ENCODE results near the gene WDR72.

WDR72 gene

GRCh38 chr15:53535886-53536285 is 223.6 kb downstream of the WDR72 start:
- DNase-seq (ENCODE audit: low read depth in 2 of 2), result no peak

GRCh38 chr15:53534105-53534839 is 225.2 kb downstream of the WDR72 start:
- DNase-seq (ENCODE audit: low read depth in 2 of 2), result no peak

GRCh38 chr15:53530761-53531160 is 228.7 kb downstream of the WDR72 start:
- no peak for DNase-seq (ENCODE audit: low read depth in 2 of 2)

GRCh38 chr15:53527996-53528395 is 231.5 kb downstream of the WDR72 start:
- DNase-seq (ENCODE audit: low read depth in 2 of 2), result no peak

- DNase-seq (ENCODE audit: low read depth in 2 of 2), result no peak
Measured at GRCh38 chr15:53525894-53526293, 233.6 kb downstream of the WDR72 start.

GRCh38 chr15:53522991-53523390 is 236.5 kb downstream of the WDR72 start:
- no peak for DNase-seq (ENCODE audit: low read depth in 2 of 2)

- DNase-seq (ENCODE audit: low read depth in 2 of 2), result no peak
Measured at GRCh38 chr15:53520996-53521395, 238.5 kb downstream of the WDR72 start.

GRCh38 chr15:53513431-53513830 is 246.0 kb downstream of the WDR72 start:
- no peak for DNase-seq (ENCODE audit: low read depth in 2 of 2)

- DNase-seq (ENCODE audit: low read depth in 2 of 2), result no peak
Measured at GRCh38 chr15:53512029-53512428, 247.4 kb downstream of the WDR72 start.

GRCh38 chr15:53511175-53511574 is 248.3 kb downstream of the WDR72 start:
- no peak for DNase-seq (ENCODE audit: low read depth in 2 of 2)

- no peak for DNase-seq (ENCODE audit: low read depth in 2 of 2)
Measured at GRCh38 chr15:53506370-53506769, 253.1 kb downstream of the WDR72 start.

GRCh38 chr15:53498996-53499395 is 260.5 kb downstream of the WDR72 start:
- no peak for DNase-seq (ENCODE audit: low read depth in 2 of 2)

GRCh38 chr15:53490341-53490740 is 269.1 kb downstream of the WDR72 start:
- DNase-seq (ENCODE audit: low read depth in 2 of 2), result no peak

- DNase-seq (ENCODE audit: low read depth in 2 of 2), result no peak
Measured at GRCh38 chr15:53482055-53482454, 277.4 kb downstream of the WDR72 start.

- DNase-seq (ENCODE audit: low read depth in 2 of 2), result no peak
Measured at GRCh38 chr15:53477981-53478766, 281.3 kb downstream of the WDR72 start.

GRCh38 chr15:53473886-53474285 is 285.6 kb downstream of the WDR72 start:
- no peak for DNase-seq (ENCODE audit: low read depth in 2 of 2)

- DNase-seq (ENCODE audit: low read depth in 2 of 2), result no peak
Measured at GRCh38 chr15:53473435-53473834, 286.0 kb downstream of the WDR72 start.

GRCh38 chr15:53472883-53473282 is 286.6 kb downstream of the WDR72 start:
- no peak for DNase-seq (ENCODE audit: low read depth in 2 of 2)

- no peak for DNase-seq (ENCODE audit: low read depth in 2 of 2)
Measured at GRCh38 chr15:53472210-53472609, 287.3 kb downstream of the WDR72 start.

- DNase-seq (ENCODE audit: low read depth in 2 of 2), result no peak
Measured at GRCh38 chr15:53470743-53471142, 288.7 kb downstream of the WDR72 start.

- DNase-seq (ENCODE audit: low read depth in 2 of 2), result no peak
Measured at GRCh38 chr15:53469422-53469821, 290.0 kb downstream of the WDR72 start.

Data from stimulated activated CD4-positive, alpha-beta T cell treated with anti-CD3 and anti-CD28 coated beads, Interleukin-4, amount 100 ng/mL, for 48 hours (primary cell).